ENCODE results near the gene BAD. TPM values are rescaled to one million over a fixed set of nuclear protein-coding genes. Genes with fewer than 3 reads are reported as not detected.

BAD gene
- total RNA-seq, 1 experiment from 2014 or later = 23.3 TPM

DNA sequence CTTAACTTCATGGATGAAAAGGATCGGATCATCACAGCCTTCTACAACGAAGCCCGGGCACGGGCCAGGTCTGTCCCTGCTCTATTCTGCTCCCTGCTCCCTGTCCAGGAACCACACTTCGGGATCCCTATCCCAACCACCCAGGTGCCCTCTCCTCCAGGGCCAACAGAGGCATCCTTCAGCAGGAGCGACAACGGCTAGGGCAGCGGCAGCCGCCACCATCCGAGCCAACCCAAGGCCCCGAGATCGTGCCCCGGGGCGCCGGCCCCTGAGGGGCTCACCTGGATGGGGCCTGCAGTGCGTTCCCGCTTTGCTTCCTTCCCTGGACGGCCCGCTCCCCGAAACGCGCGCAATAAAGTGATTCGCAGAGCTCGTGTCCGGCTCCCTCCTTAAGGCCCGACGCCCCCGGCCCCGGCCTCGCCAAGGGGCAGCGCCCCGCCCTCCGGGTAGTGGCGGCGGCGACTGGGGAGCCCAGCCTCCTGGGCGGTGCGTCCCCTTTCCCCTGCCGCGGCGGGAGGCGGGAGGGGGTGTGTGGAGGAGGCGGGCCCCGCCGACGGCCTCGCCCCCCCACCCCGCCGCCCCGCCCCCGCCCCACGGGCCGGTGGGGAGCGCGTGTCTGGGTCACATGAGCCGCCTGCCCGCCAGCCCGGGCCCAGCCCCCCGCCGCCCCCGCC is 50.4 kb downstream of the BAD start, which contains the start of gene VEGFB:
Gene VEGFB, plus strand, starts transcription at position 672 of the 674 bp plus-strand sequence. CDS start 250 bp downstream, outside the sequence.
- no peak for DNase-seq

More for the DNA sequence above, 50.4 kb downstream of the BAD start, which contains the start of gene VEGFB:
- H3K27ac Mint-ChIP-seq = peak within 1 kb of the TSS in 1 of 3 experiments; percentile 82; a peak in 1 of 7 replicates
- Histone ChIP-seq H4K8ac (replicated peaks; ENCODE audit: insufficient read length, low read depth, low read length) (no peak within 1 kb of the TSS), H3T11ph (ENCODE audit: low read length) (no peak within 1 kb of the TSS), H4K5ac (ENCODE audit: insufficient read length, low read depth, low read length) (no peak within 1 kb of the TSS), H3K9me3 (ENCODE audit: control insufficient read depth, low read depth, low read length) (no peaks in the 10 kb centered on the region), H2BK20ac (ENCODE audit: low read depth, low read length, poor library complexity, severe bottlenecking) (no peak within 1 kb of the TSS), H3K9ac (ENCODE audit: extremely low read depth, insufficient read length, low read length) (no peak within 1 kb of the TSS), H3K56ac (ENCODE audit: insufficient read length, low read depth, low read length) (no peak within 1 kb of the TSS), H3K18ac (ENCODE audit: insufficient read length, low read depth, low read length) (no peak within 1 kb of the TSS), H2BK5ac (ENCODE audit: insufficient read length, low read length) (no peak within 1 kb of the TSS), H2BK120ac (ENCODE audit: low read depth, low read length, poor library complexity, severe bottlenecking) (no peak within 1 kb of the TSS), H3K4me1 (ENCODE audit: insufficient read depth, low read length) (0 out of 2 replicates have a peak, but pooled peaks cover 3% of the 10 kb centered on the region), H3K4me2 (ENCODE audit: insufficient read depth, insufficient read length, low read length) (peak within 1 kb of the TSS; percentile 51), H4K20me1 (ENCODE audit: control insufficient read depth, insufficient read depth, insufficient read length) (no peaks in the 10 kb centered on the region), H3K23me2 (ENCODE audit: insufficient read length, low read depth, low read length, poor library complexity, severe bottlenecking) (peaks cover 21% of the 10 kb centered on the region), H3K79me2 (ENCODE audit: insufficient read depth, low read length) (no peaks in the 10 kb centered on the region), H2BK15ac (ENCODE audit: low read depth, low read length) (no peak within 1 kb of the TSS), H3K14ac (ENCODE audit: insufficient read depth, low read length) (no peak within 1 kb of the TSS), H2BK12ac (ENCODE audit: insufficient read length, low read depth, low read length) (no peak within 1 kb of the TSS), H3K27ac (ENCODE audit: insufficient read length, low read depth, low read length) (no peak within 1 kb of the TSS), H3K23ac (ENCODE audit: insufficient read length, low read depth, low read length) (no peak within 1 kb of the TSS), H2AK5ac (ENCODE audit: insufficient read length, low read length) (no peak within 1 kb of the TSS), H4K91ac (ENCODE audit: insufficient read length, low read depth, low read length) (no peak within 1 kb of the TSS), H2AFZ (ENCODE audit: low read length) (no peak within 1 kb of the TSS), H3K4ac (ENCODE audit: low read depth, low read length) (no peak within 1 kb of the TSS), H3K27me3 (ENCODE audit: insufficient read depth, low read length) (no peaks in the 10 kb centered on the region; the same call in 1 of the 2 replicates), H3K79me1 (ENCODE audit: insufficient read depth, low read depth, low read length, poor library complexity, severe bottlenecking) (no peaks in the 10 kb centered on the region)
- TF ChIP-seq, protein P1, sequence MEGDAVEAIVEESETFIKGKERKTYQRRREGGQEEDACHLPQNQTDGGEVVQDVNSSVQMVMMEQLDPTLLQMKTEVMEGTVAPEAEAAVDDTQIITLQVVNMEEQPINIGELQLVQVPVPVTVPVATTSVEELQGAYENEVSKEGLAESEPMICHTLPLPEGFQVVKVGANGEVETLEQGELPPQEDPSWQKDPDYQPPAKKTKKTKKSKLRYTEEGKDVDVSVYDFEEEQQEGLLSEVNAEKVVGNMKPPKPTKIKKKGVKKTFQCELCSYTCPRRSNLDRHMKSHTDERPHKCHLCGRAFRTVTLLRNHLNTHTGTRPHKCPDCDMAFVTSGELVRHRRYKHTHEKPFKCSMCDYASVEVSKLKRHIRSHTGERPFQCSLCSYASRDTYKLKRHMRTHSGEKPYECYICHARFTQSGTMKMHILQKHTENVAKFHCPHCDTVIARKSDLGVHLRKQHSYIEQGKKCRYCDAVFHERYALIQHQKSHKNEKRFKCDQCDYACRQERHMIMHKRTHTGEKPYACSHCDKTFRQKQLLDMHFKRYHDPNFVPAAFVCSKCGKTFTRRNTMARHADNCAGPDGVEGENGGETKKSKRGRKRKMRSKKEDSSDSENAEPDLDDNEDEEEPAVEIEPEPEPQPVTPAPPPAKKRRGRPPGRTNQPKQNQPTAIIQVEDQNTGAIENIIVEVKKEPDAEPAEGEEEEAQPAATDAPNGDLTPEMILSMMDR (conservative IDR thresholded peaks at IDR 0.05) = no peak
- peaks cover 20% of the 10 kb centered on the region for H3K27me3 Mint-ChIP-seq (ENCODE audit: low read depth)
- peaks cover 4 to 24% (median 13%) of the 10 kb centered on the region in 3 experiments; a peak in 6 of 7 replicates for H3K36me3 Mint-ChIP-seq (ENCODE audit: insufficient read depth in 1 of 3, low read depth in 3 of 3)
- peaks cover 18 to 29% of the 10 kb centered on the region in 2 experiments for H3K4me1 Mint-ChIP-seq
- H3K4me3 Mint-ChIP-seq = peak within 1 kb of the TSS; percentile 81 to 85
- H3K9me3 Mint-ChIP-seq = no peaks in the 10 kb centered on the region
- WGBS (ENCODE audit: extremely low coverage, insufficient read length, low lambda C conversion rate) = no CpG with 5 or more reads among the region's 62 CpGs
